Mammary epithelial cell (primary cell): ENCODE data around the gene SAMD4B.

Experiments used
- CTCF ChIP-seq, 2 donors: IDR thresholded peaks in 1 of 2; conservative IDR thresholded peaks in 1 of 2; 2 replicates each; pipeline ENCODE4 v1.5.1; 2011 to 2012; ENCODE audit warnings: inconsistent platforms in 2 of 2, low read length in 2 of 2, mild to moderate bottlenecking in 2 of 2, control low read depth in 1 of 2, low read depth in 1 of 2; ENCODE audit not compliant: insufficient read depth in 1 of 2; ENCODE audit errors: extremely low read depth in 1 of 2
- EZH2 ChIP-seq: IDR thresholded peaks from 2 replicates; pipeline ENCODE4 v1.6.1; 2012; ENCODE audit warnings: low read length, inconsistent platforms, borderline replicate concordance

DNA sequence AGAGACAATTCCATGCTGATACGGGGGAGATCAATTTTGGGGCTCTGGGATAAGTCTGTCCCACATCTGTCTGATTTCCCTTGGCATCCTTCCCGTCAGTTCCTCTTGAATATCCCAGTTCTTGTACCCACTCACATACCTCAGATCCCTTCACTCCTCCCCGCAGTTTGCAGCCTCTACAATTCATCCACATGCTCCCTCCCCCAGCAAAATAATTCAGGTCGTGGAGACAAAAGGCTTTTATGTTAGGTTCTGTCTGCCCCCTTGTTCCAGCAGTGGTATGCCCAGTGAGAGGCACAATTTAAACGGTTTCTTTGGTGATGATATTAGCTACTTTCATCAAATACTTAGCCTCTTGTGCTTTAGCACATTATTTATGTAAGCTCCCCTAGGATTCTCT, 83.9 kb downstream of the SAMD4B start:
- no peak for TF ChIP-seq CTCF (conservative IDR thresholded peaks at IDR 0.05 in 1 of 2, IDR thresholded peaks at IDR 0.05 in 1 of 2; ENCODE audit: extremely low read depth in 1 of 2, insufficient read depth in 1 of 2, low read depth in 1 of 2, low read length in 2 of 2)
- no peak for TF ChIP-seq EZH2
